GM21825 (cell line): Measurements from ENCODE around the gene DCDC2C.

Source experiments
- ATAC-seq: cut with Tn5 transposase; IDR thresholded peaks from one replicate; pipeline ENCODE4 v1.9.1; 2021; ENCODE audit warnings: mild to moderate bottlenecking, moderate library complexity; ENCODE audit not compliant: unreplicated experiment

DCDC2C gene

GRCh38 chr2:3769766-3770165 lies 66.4 kb downstream of the DCDC2C start:
- ATAC-seq = no peak

DNA sequence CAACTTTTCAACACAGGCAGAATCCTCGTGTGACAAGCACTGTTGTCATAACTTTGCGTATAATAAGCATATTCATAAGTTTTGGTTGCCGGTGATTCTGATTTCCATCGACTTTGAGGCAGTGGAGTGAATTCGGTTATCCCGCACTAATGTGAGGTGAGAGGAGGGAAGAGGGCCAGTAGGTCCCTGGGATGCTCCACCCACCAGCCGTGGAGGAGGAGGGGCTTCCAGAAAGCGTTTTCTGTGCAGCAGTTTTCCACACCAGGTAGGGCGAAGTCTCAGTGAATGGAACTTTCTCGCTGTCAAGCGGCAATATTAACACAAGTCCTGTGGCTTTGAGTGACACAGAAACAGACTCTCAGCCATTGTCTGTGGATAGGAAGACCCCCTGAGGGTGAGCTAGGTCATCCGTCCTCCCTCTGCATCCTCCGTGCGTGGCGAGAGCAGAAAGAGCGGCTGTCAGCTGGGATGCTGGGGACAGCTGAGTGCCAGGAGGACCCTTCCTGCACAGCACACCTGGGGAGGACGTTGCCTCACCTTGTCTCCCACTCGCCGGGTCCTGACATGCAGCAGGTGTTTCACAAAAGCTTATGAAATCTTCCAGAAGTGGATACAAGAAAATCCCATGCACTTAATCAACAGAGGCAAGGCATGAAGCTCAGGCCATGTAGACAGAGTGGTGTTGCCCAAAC lies 67.5 kb downstream of the DCDC2C start:
- ATAC-seq = no peak

DNA sequence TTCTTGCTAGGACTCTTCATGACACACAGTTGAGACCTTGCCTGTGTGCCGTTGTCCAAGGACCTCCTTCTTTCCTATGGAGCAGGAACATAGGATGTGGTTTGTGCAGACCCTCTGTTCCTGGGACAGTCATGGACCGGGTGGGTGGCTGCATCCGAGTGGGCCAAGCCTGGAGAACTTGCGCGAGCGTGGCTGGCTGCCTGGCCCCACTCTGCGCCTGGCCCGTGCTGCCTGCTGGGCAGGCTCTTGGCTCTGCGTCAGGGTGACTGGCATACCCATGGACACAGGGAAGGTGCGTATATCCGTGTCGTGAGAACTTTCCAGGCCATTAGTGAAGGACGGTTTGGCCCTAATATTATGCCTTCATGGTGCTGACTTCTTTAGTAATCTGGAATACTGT lies 68.2 kb downstream of the DCDC2C start:
- no peak for ATAC-seq

- ATAC-seq = no peak
Observed at GRCh38 chr2:3774336-3774735, 71.0 kb downstream of the DCDC2C start.

- no peak for ATAC-seq
Observed at GRCh38 chr2:3776311-3776710, 72.9 kb downstream of the DCDC2C start.

GRCh38 chr2:3777966-3778365 lies 74.6 kb downstream of the DCDC2C start:
- ATAC-seq = no peak

DNA sequence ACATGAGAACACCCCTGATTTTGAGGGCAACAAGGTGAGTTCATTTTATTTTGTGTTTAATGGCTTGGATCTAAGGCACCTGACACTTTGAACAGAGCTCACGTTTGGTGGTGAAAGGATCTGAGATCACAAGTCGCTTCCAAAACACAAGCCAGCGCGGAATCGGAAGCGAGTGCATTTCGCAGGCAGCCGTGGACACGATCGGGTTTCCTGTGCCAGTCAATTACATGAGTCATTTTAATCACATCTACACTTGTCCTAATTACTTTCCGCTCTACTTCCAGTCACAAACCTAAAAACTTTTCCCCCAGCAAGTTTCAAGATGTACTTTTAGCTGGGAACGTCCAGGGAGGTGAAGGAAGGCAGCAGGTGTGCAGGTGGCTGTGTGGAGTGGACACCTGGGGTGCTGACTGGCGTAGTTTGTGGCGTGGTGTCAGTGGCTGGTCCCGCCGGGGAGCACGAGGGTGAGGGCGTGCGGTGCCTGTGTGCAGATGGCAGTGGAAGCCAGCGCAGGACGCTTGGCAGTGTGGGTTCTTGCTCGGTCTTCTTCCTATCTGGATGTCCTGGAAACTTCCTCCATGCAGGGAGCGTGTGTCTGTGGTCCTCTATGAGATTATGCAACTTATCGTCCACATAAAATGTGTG lies 75.6 kb downstream of the DCDC2C start:
- ATAC-seq = no peak

DNA sequence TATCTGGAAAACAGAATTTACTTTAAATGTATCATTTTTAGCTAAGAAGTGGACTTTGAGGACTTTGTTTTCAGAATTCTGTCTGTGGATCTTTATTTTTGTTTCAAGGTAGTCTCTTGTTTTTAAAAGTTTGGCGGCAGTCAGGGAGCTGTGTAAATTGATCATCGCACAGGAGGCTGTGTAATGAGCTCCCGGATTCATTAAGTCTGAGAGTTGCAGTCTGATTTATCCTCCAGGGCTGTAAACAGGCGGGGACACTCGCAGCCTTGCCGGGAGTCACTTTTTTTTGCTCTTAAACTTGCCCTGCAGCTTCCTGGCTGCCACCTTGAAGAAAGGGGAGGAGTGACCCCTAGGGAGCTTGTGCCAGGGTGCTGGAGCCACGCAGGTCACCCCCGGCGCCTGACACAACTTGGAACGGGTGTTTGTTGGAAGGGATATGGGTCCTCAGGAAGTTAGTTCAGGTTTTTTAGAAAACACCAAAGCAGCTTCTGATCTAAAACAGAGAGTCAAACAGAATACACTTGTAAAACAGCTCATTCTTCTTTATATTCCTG lies 76.2 kb downstream of the DCDC2C start:
- ATAC-seq = no peak

DNA sequence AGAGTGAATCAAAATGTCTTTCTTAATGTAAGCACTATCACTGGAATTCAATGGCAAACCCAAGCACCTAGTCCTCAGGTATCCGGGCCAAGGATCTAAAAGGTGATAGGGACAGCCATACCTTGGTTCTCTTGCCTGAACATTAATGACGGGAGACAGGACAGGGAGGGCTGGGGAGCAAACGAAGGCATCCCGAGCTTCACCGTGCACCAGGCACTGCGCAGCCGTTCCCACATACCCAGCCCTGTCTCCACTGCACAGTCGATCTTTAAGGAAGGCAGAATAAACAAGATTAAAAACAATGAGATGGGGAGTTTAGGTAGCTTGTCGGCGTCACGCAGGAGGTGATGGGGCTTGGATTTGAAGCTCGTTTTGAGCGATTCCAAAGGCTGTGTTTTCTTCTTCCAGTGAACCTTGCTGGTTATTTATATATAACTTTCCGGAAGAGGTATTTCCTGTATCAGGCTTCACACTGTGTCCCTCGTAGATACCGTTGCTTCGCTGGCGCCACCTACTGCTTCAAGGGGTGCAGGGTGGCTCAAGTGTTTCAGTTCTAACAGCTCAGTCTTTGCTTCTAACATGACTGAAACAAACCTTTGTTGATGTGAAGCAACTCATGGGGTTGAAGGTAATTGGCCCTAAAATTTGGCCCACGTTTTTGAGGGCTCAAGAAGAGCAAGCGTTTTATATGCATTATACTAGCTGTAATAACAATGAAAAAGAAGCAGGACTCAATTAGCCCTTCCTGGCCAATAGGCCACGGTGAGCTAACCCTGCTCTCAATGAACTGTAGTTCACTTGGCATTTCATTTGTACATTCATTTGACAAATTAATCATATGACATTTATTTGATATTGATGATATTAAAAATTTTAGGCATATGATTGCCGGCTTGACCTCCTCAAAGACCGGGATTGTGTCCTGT lies 77.4 kb downstream of the DCDC2C start:
- ATAC-seq = peak; percentile 99

- ATAC-seq = no peak
Observed at GRCh38 chr2:3784731-3785130, 81.4 kb downstream of the DCDC2C start.

DNA sequence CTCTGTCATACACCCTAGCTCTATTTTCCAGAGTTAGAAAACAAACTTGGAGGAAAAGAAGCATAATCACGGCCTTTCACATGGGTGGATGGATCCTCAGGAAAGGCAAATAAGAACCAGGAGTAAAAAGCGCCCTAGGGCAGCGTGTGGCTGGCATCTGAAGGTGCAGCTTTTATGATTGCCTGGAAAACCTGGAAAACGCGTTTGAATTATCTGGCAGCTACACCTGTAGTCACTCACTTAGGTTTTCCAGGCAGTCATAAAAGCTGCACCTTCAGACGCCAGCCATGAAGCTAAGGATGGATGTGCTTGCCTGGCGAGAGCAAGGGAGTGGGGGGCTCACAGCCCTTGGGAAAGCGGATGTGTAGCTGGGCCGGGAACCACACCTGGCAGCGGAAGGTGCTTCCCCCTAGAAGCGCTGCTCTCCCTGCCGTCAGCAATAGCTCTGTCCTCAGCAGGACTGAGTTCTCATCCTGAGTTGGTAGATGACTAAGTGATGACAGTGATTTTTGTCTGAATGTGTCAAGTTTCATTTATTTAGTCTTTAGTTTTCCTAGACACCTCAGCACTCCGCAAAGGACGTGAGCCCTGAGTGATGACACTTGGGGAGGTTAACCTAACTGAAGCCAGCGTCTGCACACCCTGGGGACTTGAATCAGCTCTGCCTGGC lies 82.0 kb downstream of the DCDC2C start:
- ATAC-seq = no peak

GRCh38 chr2:3785890-3786273 lies 82.5 kb downstream of the DCDC2C start:
- ATAC-seq = no peak

DNA sequence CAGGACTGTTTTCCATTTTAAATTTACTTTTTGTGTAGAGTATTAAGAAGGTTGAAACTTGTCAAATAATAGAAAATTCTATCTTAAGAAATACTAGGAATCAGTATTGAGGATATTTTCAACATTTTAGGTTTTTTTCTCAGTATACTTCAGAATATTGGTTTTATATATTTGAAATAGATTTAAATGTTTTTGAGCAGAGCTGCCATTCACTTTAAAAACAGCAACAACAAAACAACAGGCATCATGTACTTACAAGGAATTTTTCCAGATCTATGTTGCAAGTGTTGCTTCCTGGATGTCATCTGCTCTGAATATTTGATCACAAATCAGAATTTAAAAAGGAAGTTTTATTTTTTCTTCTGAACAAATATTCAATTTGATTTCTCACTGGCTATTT lies 84.4 kb downstream of the DCDC2C start:
- ATAC-seq = no peak

DNA sequence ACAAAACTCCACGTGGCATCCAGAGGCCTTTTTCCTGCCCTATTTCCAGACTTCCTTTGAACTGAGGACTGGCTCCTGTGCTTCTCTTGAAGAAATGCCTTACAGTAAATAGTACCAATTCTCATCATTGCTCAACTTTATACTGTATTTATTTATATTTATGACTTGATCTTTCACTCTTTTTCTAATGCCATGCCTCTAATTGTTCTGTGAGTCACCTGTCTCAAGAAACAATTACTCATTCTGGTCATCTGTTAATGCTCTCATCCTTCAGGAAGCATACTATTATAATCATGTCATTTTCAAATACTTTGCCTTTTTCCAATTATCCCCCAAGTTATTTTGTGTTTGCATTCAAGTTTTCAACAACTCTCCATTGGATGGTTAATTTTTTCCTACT lies 85.9 kb downstream of the DCDC2C start:
- no peak for ATAC-seq

GRCh38 chr2:3793249-3793648 lies 89.9 kb downstream of the DCDC2C start:
- ATAC-seq = no peak

GRCh38 chr2:3801506-3801905 lies 98.1 kb downstream of the DCDC2C start:
- no peak for ATAC-seq

- ATAC-seq = no peak
Observed at GRCh38 chr2:3805201-3805939, 102.0 kb downstream of the DCDC2C start.

- no peak for ATAC-seq
Observed at GRCh38 chr2:3806168-3806567, 102.8 kb downstream of the DCDC2C start.

GRCh38 chr2:3806730-3807129 lies 103.4 kb downstream of the DCDC2C start:
- no peak for ATAC-seq

- no peak for ATAC-seq
Observed at GRCh38 chr2:3807853-3808252, 104.5 kb downstream of the DCDC2C start.
